HG02798 (cell line): ENCODE results near the gene FAM174B.
A peak's percentile ranks its signal among the peaks of the same experiment; 100 is the strongest.

Source experiments
- ATAC-seq: cut with Tn5 transposase; IDR thresholded peaks from one replicate; pipeline ENCODE4 v1.9.1; 2021; ENCODE audit warnings: mild to moderate bottlenecking; ENCODE audit not compliant: unreplicated experiment, poor library complexity

Gene FAM174B

DNA sequence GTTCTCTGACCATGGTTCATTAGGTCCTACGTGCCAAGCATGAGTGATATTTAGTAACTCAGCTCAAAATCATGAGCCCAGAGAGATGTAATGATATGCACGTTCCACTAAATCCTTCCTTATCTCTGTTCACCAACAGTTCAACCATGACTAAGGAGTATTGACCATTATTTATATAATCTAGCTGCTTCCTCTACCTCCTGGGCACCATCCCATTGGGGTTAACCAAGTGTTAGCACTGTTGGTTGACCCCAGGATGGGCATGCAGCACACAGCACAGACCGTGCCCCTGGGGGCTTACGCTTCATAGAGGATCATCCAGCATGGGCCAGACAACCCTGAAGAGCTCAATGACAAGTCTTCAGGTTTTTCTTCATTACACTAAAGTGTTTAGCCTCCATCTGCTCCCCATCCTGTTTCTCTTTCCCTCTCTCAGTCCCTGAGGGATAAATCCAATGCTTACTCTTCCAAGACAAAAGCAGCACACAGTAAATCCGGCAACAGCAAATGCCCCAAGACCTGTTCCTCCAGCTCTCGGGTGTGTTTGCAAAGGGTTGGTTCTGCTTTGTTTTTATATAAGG lies 10.4 kb downstream of the FAM174B start:
- ATAC-seq: no peak

DNA sequence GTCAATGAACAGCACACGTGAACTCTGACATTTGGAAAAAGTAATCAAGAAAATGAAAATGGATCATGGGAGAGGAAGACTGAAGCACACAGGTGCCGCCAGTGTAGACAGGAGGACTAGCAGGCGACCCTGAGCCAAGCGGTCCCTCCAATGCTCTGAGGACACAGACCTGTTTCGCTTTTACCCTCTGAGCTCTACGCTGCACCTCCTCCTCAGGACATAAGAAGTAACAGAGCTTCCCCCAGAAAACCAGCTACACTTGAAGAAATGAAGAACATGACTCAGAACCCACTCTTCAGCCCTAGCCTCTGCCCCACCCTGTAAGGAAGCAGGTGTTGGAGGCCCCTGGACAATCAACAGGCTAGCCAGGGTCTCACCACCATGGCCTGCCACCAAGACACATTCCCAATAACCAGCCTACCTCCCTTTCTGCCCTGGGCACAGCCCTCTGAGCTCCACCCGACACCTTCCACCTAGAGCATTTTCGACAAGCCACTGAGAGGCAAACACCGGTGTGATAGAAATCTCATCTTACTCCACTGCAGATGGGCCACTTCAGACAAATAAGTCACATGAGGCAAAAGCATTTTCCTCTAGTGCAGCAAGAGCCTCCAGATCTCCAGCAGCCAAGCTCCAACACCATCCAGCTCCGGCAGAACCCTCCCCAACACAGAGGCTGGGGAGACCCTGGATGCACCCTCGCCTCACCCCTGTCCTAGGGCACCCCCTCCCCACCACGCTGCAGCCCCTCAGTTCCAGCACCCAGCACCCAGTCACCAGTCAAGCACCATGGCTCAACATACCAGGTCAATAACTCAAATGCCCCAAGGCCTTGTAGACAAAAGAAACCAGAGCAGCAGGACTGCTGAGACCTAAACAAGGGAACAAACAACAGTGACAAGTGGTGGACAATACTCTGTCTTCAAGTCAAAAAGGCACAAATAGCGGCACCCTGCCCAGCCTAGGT lies 11.4 kb downstream of the FAM174B start:
- peak; percentile 48 for ATAC-seq

- no peak for ATAC-seq
Observed at GRCh38 chr15:92638709-92639365, 16.7 kb downstream of the FAM174B start.

DNA sequence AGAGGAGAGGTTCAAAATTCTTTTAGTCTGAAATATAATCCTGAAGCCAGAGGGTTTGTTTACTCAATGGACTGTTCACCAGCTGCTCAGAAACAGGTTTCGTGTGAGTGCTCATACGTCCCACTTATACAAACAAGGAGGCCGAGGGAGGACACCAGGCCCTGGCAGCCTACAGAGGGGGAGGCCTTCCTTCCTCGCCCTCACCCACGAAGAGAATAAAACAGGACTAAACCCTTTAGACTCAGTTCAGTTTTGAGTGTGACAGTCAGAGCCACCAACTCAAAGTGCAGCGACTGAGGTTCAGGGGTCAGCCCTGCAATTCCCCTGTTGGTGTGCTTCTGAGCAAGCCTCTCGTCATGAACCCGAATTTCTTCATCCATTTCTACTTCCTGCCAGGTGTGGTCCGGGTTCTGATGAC lies 17.3 kb downstream of the FAM174B start:
- ATAC-seq: no peak

GRCh38 chr15:92637626-92638025 lies 17.9 kb downstream of the FAM174B start:
- no peak for ATAC-seq

- peak; percentile 43 for ATAC-seq
Observed at GRCh38 chr15:92636908-92637481, 18.6 kb downstream of the FAM174B start.

DNA sequence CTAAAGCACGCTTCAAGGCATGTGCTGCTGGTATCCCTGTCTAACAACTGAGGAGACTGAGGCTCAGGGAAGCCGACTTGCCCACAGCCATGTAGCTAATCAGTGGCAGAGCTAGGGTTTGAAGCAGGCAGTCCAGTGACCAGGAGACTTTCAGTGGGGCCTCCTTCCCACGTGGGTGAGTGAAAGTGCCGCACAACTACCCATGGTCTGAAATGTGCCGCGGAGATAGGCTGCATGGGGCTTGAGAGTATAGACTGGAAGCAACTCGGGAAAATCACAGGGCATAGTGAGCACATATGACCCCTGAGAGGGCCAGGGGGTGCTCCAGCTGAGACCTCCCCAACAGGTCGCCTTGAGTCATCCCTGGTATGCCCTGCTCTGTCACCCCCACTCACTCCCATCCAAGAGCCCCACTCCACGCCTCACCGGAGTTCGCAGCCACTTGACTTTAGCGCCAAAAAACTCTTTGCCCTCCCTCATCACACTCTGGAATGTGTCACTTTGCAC lies 19.1 kb downstream of the FAM174B start:
- no peak for ATAC-seq

- no peak for ATAC-seq
Observed at GRCh38 chr15:92634671-92635201, 20.8 kb downstream of the FAM174B start.

- ATAC-seq: no peak
Observed at GRCh38 chr15:92634060-92634459, 21.5 kb downstream of the FAM174B start.

DNA sequence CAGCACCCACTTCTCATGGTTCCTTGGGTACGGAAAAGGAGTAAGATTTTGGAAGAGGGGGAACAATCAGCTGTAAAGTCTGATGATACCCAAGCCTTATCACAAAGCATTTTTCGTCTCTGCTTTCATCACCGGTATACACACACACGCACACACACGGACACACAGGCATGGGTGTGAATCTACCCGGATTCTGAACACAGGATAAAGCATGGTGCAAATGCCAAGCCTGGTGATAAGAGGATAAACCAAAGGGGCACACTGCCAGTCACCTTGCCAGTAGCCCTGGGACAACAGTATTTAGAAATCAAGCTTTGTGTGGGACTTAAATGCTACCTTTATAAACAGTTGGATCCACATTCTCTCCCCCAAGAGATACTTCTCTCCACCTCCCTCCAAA lies 22.2 kb downstream of the FAM174B start:
- ATAC-seq: no peak

GRCh38 chr15:92633001-92633400 lies 22.6 kb downstream of the FAM174B start:
- no peak for ATAC-seq

DNA sequence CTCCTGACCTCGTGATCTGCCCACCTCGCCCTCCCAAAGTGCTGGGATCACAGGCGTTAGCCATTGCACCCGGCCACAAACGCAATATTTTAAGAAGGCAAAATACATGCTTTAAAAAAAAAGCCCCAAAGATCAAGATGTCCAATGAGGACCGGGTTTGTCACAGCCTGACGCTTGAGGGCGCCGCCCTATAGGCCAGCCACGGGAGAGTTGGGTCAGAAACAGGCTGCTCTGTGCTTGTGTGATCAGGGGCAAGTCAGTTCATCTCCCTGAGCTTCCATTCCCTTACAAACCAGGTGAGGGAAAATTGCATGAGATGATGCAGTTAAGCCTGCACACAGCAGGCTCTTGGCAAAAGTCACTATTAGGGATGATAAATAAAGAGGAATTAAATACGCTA lies 23.9 kb downstream of the FAM174B start:
- no peak for ATAC-seq

DNA sequence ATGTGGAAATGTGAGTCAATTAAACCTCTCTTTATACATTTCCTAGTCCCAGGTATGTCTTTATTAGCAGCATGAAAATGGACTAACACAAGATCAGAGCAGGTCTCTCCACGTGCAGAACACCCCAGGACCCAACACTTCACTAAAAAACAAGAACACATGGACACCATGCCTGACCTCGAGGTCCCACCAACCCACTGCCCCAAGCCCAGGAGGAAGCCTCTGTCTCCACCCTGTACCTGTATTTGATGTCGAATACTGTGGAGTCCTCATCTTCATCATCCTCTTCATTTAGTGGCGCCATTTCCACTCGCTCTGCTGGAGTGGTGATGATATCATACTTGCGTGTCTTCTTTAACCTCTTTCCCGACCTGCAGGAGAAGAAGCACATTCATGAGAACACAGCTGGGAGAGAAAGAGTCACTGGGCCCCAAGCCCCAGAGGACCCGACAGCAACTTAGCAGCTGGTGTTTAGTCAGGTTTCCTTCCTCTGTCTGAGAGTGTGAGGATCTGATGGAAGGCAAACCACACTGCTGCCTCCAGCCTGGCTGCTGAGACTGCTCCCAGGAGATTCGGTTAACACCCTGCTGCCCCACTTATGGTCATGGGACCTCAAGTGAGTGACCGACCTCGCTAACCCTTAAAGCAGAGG lies 25.5 kb downstream of the FAM174B start:
- peak; percentile 30 for ATAC-seq

DNA sequence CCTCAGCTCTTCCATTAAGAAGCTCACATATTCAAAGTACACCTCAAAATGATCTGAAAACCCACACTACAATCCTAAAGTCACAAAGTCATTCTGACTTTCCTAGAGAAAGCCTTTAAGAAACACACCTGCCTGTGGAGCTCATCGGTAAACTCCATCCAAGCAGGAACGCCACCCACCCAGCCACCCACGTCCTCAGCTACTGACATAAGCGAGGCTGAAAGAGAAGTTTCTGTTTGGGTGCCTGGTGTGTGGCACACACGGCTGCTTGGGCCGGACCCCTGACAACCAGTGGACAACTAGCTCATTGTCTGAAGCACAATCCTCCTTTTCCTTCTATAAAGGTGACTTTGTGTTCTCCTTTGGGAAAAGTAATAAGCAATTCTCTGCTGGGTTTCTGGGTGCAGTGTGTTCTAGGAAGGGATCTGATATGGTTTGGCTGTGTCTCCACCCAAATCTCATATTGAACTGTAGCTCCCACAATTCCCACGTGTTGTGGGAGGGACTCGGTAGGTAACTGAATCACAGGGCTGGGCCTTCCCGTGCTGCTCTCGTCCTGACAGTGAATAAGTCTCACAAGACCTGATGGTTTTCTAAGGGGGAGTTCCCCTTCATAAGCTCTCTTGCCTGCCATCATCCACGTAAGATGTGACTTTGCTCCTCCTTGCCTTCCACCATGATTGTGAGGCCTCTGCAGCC lies 26.1 kb downstream of the FAM174B start:
- ATAC-seq: peak; percentile 36

GRCh38 chr15:92627014-92627413 lies 28.6 kb downstream of the FAM174B start:
- ATAC-seq: no peak

DNA sequence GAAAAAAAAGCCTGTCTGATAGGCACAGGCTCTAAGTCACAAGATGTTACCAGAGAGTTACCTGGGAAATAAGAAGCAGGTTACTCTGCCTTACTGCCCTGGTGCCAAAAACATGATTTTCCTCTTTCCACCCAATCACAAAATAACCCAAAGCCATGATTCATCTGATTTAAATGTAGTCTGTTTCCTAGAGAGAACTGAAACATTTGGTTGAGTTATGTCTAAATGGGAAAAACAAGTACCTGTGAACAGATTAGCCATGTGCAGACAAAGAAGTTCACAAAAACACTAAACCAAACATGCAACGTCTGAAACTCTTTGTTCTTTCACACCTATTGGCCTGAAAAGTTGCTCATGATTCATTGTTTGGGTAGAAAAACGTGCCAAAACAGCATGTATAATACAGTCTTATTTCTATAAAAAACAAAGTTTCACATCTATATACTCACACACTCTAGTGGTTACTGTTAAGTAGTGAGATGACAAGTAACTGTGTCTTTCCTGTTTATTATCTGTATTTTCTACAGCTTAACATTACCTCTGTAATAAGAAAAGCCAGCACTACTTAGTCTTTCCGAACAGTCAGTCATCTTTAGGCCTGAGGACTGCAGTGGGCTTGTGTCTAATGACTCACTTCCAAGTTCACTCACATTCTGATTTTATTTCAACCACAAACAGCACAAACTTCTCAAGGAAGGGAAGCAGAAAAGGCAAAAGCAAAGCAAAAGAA lies 30.2 kb downstream of the FAM174B start:
- ATAC-seq: peak; percentile 61

- ATAC-seq: no peak
Observed at GRCh38 chr15:92624401-92624991, 31.1 kb downstream of the FAM174B start.

GRCh38 chr15:92623435-92623834 lies 32.1 kb downstream of the FAM174B start:
- no peak for ATAC-seq
